Lung microvascular endothelial cell (primary cell): ENCODE data around the gene ZNF324. TPM values are rescaled to one million over a fixed set of nuclear protein-coding genes. Genes with fewer than 3 reads are reported as not detected.
A peak's percentile ranks its signal among the peaks of the same experiment; 100 is the strongest.
"Not testable (repeated sequence)": the region's sequence is repeated elsewhere in the genome, so short reads cannot be mapped to it uniquely, and the experiment has no call there.

Experiments
- DNase-seq, 2 donors: peaks; one replicate each; pipeline versions ENCODE4 v3.0.0 to v3.0.0-alpha.2; 2010; ENCODE audit warnings: low read depth in 2 of 2
- total RNA-seq: library from RNA; depleted of rRNA; stranded (reverse); fragments of >200 nt; gene quantifications from 2 replicates; pipeline ENCODE4 v1.2.1, GENCODE V29; 2014

The ZNF324 gene
- total RNA-seq, 1 donor from 2014 or later = 11.9 TPM

DNA sequence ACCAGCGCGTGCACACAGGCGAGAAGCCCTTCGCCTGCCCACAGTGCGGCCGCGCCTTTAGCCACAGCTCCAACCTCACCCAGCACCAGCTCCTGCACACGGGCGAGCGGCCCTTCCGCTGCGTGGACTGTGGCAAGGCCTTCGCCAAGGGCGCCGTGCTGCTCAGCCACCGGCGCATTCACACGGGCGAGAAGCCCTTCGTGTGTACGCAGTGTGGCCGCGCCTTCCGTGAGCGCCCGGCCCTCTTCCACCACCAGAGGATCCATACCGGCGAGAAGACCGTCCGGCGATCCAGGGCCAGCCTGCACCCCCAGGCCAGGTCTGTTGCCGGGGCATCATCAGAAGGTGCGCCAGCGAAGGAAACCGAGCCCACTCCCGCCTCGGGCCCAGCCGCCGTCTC lies 4.9 kb downstream of the ZNF324 start:
- DNase-seq = no peak

DNA sequence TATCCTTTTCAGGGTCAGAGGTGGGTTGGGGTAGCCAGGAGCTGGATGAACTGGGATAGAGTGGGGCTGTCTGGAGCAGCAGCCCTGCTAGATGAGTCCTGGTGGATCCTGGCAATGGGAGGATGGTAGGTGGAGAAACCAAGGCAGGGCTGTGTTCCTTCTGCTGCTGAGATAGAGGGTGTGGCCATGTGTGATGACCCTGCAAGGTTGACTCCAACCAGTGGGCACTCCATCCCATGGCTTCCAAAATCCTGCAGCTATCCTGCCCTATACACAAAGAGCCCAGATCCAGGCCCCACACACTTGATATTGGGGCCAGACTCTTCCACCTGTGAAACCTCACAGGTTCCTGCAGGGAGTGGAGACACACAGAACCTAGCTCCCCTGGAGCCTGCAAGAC lies 6.9 kb downstream of the ZNF324 start:
- DNase-seq = no peak

DNA sequence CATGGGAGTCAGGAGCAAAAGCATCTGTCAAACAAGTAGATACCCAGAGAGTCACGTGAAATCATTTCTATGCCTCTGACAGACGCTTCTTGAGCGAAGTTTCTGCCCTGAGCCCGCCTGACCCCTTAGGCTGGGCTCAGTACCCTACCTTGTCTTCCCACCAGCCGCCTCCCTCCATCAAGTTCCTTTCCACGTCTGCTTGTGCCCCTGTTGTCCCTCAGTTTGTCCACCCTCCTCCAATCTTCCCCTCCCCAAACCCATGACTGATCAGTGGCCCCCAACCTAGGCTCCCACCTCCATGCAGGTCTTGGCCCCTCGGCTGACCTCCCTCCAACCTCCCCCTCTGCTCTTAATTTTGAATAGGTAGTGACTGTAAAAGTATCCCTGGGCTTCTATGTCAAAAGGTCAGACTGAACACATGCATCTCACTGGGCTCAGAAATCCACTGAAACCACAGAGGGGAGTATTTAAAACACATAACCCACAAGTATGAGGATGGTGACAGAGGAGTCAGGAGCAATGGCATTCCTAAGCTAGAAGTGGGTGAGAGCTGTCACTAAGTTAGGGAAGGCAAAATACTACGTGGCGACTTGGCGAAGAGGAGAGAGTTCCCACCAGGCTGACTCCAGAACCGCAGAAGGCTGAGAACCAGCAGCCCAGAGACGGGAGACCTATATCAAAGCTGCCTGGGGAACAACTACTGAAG lies 7.6 kb downstream of the ZNF324 start:
- no peak for DNase-seq

DNA sequence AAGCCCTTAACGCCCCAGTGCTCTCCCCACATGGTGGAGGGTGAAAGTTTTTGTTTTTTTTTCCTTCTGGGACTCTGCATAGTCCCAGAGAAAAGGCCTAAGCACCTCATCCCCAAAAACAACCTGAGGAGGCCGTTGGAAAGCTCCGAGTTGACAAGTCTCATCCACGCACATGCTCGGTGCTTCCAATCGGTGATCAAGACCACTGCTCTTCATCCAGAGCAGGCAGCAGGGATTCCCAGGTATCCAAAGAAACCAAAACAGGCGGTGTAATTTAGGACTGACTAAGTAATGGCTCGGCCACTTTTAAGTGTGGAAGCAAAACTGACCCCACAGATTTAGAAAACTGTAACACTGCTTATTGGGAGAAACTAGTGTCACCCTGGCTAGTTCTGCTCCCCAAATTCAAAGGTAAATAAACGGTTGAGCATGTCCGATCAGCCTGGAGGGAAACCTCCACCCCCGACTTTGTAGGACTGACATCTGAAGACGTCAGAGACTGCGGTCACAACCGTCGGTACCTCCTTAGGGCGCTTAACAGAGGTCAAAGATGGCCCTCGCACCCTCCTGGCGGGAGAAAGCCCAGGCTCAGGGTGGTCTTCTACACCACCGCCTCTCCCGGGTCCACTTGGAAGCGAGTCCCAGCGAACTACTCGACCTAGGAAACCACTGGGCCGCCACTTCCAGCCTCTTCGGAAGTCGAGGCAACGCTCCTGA lies 8.3 kb downstream of the ZNF324 start:
- no peak for DNase-seq

DNA sequence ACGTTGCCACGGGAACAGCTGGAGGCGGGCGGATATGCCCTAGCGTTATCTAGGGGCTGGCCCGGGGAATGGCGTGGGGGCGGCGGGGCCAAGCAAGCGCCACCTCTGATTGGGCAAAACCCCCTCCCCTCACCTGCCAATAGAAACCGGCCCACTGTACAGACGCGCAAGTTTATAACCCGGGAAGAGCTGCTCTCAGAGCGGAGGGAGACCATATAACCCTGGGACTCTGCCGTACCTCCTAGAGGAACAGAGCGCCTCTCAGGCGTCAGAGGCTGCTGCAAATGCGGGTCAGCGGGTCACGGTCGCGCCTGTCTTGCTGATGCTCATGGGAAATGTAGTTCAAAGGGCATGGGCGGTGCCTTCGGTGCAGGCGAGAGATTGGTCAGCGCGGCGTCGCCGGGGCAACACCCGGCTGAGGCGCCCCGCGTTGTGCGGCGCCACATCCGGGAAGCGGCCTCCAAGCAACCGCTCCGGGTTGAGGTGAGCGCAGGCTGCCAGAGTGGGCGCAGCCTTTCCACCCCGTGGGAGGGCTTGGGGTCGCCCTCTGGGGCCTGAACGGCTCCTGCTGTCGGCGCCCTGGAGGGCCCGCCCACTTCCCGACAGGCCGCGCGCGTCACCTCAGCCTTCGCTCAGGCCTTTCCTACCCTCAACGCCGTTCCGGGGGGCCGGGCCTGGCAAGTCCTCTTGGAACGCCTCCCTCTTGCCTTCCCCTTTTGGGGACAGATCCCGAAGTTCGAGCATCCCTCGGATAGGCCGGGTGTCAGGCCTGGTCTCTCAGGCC lies 9.0 kb downstream of the ZNF324 start, which contains the start of gene ZNF446:
Gene ZNF446 (plus strand): TSS at position 639 of the 784 bp plus-strand sequence. CDS start 867 bp downstream, outside the sequence.
- DNase-seq = peak; percentile 96

DNA sequence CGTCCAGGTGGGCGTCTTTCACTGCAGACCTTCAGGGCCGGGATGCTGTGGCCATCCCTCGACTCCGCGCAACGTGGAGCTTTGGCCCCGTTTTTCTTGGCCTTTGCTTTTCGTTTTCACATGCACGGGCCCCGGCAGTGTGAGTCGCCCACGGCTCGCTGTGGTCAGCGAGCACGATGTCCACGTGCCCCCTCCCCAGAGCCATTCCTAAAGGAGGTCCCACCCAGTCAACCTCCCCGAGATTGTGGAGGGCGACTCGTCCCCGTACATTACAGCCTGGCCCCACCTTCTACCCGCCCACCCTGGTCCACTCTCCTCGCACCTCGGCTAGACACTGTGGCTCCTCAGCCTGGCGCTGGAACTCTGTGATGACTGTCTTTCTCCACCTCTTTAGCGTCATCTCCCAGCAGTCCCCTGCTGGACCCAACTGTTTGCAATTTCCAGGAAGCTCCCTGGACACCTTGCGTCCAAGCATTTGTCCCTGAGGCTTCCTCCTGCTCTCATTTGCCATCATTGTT lies 9.7 kb downstream of the ZNF324 start:
- DNase-seq = no peak

DNA sequence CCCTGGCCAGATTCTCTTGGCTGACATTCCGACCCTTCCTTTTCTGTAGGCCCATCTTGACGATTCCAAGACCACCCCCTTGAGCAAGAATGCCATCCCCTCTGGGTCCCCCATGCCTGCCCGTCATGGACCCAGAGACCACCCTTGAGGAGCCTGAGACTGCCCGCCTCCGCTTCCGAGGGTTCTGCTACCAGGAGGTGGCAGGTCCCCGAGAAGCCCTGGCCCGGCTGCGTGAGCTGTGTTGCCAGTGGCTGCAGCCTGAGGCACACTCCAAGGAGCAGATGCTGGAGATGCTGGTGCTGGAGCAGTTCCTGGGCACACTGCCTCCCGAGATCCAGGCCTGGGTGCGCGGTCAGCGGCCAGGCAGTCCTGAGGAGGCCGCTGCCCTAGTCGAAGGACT lies 10.2 kb downstream of the ZNF324 start:
- DNase-seq = no peak

DNA sequence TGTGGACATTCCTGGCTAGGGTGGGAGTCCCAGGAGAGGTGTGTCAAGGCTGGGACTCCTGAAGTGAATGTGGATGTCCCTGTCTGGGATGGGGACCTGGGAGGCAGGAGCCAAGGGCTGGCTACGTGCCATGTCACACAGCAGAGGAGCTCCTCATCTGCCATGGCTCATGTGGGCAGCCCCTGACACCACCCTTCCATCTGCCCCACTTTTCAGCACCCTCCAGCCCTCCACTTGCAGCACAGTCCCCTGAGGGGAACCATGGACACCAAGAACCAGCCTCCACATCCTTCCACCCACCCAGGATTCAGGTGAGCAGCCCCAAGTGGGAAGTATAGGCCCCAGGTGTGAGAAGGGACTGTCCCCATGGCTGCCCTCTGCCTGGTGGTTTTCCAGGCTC lies 11.0 kb downstream of the ZNF324 start:
- DNase-seq = no peak

DNA sequence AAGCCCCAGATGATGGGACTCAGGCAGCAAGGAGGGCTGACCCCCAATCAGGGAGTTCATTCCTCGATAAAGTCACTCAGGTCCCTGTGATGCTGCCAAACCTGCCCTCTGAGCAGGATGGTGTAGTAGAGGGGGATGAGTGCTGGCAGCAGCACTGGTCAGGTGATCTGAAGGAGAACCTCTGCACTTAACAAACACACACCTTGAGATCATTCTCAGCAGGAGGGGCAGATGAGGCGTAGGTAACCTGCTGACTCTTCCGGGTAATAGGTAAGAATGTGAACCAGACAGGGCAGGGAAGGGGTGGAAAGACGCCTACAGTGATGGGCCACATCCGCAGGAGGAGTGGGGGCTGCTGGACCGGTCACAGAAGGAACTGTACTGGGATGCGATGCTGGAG lies 12.4 kb downstream of the ZNF324 start:
- DNase-seq = no peak

DNA sequence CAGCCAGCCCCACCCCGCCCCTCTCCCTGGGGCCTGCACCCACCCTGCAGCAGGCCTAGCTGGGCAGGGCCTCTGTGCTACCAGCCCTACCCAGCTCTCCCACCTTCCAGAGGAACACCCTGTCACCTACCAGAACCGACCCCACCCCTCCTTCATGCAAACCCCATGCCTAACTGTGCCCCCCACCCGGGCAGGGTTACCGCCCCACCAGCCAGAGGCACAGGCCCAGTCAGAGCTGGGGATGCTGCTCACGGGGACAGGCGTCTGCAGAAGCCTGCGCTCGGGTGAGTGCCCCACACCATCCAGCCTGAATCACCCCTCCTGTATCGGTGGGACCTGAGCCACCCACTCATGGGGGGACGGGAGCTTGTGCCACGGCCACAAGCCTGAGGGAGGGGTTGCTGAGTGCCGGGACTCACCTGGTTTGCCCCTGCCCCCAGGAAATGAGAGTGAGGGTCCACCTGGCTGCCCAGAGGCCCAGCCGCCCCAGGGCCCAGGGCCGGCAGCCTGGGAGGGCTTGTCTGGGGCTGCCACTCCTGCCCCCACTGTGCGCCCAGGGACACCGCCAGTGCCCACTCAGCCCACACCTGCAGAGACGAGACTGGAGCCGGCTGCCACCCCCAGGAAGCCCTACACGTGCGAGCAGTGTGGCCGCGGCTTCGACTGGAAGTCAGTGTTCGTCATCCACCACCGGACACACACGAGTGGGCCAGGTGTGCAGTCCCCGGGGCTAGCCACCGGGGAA lies 13.0 kb downstream of the ZNF324 start:
- peak in 1 of 2 donors; percentile 0 for DNase-seq

DNA sequence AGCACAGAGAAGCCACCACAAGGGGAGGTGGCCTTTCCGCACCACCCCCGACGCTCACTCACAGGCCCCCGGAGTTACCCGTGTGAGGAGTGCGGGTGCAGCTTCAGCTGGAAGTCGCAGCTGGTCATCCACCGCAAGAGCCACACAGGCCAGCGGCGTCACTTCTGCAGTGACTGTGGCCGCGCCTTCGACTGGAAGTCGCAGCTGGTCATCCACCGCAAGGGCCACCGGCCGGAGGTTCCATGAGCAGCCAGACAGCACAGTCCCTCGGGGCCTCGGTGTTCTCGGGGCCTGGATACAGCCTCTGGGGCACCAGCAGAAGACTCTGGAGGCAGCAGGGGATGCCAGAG lies 13.6 kb downstream of the ZNF324 start:
- peak in 1 of 2 donors; percentile 0 for DNase-seq

DNA sequence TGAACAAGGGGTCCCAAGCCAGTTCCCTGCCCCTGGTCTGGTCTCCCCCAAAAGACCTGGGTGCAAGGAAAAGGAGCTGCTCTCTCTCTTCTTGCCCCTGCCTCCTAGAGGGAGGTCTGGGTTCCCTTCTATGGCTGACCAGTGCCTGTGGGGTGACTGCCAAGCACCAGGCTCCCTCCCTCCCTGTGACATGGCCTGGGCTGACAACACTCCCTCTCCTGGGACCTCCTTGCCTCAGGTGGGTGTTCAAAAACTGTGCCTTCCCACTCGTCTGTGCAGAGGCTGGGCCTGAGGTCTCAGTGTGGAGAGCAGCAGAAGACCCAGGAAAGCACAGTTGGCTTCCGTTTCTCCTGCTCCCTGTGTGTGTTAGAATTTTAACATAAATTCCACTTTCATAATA lies 14.0 kb downstream of the ZNF324 start:
- DNase-seq = peak in 1 of 2 donors; percentile 0

DNA sequence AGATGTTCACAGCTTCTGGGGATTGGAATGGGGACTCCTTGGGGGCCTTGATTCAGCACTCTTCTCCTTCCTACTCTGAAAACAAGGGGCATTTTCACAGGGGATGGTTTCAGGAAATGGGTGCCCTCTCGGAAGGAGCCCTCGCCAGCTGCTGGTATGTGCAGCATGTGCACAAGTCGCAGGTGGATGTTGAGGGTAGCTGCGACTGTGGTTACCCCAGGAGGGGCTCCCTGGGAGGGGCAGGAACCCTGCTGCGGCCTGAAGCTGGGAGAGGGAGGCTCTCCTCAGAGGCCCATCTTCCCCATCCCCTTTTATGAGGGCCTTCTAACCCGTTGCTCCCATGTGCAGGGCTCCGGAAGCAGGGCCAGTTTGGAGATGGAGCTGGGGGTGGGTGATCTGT lies 15.5 kb downstream of the ZNF324 start:
- no peak for DNase-seq

DNA sequence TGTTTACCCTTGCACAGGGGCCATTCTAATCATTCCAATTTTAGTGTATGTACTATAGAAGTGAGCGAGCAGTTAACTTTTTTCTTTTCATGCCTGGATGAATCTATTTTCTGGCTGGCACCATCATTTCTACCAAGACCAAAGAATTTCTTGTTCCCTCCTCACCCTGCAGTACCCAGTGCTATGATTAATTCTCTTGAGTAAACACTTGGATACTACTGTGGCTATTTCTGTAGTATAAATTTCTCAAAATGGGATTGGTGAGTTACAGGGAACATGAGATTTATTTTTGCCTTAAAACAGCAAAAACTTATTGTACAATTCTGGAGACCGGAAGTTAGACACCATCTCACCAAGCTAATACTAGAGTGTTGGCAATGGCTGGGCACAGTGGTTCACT lies 16.9 kb downstream of the ZNF324 start:
- DNase-seq = no peak

DNA sequence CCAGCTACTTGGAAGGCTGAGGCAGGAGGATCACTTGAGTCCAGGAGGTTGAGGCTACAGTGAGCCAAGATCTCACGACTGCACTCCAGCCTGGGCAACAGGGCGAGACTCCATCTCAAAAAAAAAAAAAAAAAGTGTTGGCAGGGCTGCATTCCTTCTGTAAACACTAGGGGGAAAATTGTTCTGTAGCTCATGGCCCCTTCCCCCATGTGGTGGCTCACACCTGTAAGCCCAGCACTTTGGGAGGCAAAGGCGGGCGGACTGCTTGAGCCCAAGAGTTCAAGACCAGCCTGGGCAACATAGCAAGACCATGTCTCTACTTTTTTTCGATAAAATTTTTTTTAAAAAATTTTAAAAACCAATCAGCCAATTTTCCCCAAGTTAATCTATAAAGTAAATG lies 17.5 kb downstream of the ZNF324 start:
- not testable (repeated sequence) for DNase-seq

DNA sequence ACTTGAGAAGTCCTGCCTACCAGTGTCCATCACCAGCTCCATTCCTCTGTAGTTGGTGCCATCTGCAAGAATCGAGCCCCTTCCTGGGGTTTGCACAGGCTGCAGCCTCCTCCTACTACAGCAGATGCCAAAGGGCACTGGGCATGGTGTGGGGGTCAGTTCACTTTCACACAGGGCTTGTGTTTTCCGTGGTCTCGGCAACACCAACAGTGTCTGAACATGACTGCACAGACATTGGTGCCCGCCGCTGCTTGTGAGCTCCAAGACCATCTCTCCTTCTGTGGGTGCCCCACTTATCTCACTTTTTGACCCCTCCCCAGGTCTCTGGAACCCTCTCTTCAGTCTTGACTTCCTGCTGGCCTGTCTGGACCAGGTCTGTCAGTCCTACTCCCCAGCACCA lies 24.5 kb downstream of the ZNF324 start:
- DNase-seq = no peak

DNA sequence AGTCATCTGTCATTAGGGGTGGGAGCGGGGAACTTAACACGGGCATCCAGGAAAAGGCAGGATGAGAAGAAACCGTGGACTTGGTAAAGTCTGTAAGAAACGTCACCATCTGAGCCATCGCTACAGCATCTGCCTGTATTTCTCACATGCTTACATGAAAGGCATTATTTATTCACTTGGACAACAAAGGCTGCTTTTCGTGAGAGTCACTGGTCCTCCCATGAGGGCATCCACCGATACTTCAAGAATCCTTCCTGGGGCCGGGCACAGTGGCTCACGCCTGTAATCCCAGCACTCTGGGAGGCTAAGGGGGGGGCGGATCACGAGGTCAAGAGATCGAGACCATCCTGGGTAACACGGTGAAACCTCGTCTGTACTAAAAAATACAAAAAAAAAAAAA lies 25.4 kb downstream of the ZNF324 start:
- no peak for DNase-seq

DNA sequence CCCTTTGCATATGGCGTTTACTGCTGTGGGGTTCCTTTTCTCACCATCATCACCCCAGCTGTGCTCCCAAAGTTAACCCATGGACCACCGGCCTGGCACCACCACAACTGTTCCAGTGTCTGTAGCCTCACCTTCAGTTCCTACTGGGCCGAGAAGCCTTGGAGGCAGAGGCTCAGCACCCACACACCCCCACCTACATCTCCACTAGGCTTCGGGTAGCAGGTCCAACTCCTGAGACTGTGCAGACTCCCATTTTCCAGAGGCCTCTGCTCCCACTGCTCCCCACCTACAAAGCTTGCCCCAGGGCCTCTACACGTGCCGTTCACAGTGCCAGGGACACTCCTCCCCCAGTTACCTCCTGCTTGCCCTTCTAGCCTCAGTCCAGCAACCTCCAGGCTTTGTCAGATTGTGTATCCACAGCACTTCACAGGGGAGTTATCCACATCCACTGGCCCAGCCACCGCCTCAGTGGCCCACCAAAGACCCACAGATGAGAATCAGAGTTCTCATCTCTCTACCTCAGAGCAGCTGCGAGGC lies 30.8 kb downstream of the ZNF324 start:
- DNase-seq = no peak

DNA sequence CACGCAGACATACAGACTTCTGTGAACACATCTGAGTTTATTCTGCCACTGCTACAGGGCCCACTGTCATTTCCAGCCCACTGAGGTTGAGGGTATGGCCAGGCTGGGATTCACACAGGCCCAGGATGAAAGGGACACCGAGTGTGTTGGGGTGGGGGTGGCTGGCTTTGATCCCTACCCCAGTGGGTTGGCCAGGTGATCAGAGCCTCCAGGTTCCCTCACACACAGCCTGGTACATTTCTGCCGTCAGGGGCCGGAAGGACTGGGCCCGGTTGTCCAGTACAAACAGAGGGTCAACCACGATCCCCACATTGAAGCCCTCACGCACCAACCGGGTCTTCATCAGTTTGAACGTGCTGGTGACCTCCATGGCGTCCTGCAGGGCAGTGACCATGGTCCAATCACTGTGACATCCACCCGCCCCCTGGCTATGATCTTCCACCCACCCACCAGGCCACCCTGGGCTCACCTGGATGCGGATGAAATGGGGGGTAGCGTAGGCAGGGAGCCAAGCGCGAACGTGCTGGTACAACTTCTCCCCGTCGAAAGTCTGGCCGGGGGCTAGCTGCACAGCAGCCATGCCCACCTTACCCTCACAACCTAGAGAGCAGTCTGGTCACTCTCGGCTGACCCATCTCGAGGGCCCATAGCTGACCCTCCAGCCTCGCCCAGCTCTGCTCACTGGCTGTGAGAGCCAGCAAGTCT lies 31.6 kb downstream of the ZNF324 start:
- DNase-seq = peak in 1 of 2 donors; percentile 0
